ENCODE measurements around the gene EPAS1. TPM values are rescaled to one million over a fixed set of nuclear protein-coding genes. Genes with fewer than 3 reads are reported as not detected.

EPAS1 gene
- total RNA-seq, 2 donors from 2014 or later: 58.4 to 162 TPM

DNA sequence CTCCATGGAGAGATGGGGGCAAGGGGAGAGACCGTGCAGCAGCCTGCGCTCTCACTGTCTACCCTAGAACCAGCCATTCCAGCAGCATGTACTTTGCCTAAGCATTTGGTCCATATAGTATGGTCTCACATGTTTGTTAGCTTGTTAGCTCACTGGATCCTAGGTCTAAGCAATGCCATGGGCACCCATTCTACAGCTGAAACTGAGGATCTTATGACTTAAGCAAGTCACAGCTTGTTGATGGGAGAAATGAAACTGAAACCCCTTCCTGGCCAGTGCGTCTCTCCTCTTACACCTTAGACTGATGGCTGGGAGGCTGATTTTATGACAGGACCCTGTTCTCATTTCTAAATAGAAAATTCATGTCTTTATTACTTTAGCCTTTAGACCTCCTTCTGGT, 90.1 kb downstream of the EPAS1 start:
- DNase-seq (no peak), ATAC-seq (no peak)
- no peaks in the 10 kb centered on the region for H3K9me3 ChIP-seq
- H3K27ac ChIP-seq: no peak overlapping the region
- TF ChIP-seq, protein P1, sequence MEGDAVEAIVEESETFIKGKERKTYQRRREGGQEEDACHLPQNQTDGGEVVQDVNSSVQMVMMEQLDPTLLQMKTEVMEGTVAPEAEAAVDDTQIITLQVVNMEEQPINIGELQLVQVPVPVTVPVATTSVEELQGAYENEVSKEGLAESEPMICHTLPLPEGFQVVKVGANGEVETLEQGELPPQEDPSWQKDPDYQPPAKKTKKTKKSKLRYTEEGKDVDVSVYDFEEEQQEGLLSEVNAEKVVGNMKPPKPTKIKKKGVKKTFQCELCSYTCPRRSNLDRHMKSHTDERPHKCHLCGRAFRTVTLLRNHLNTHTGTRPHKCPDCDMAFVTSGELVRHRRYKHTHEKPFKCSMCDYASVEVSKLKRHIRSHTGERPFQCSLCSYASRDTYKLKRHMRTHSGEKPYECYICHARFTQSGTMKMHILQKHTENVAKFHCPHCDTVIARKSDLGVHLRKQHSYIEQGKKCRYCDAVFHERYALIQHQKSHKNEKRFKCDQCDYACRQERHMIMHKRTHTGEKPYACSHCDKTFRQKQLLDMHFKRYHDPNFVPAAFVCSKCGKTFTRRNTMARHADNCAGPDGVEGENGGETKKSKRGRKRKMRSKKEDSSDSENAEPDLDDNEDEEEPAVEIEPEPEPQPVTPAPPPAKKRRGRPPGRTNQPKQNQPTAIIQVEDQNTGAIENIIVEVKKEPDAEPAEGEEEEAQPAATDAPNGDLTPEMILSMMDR (IDR thresholded peaks at IDR 0.05): no peak
- TF ChIP-seq POLR2A (IDR thresholded peaks at IDR 0.05): no peak
- peaks cover 4 to 16% of the 10 kb centered on the region in 2 donors for H3K36me3 ChIP-seq (replicated peaks in 1 of 2; ENCODE audit: insufficient read depth in 1 of 2, low read depth in 2 of 2)
- H3K27me3 ChIP-seq: no peaks in the 10 kb centered on the region
- WGBS, 2 donors: 57 to 97% methylated on average over 3 of the region's 3 CpGs
- H3K4me3 ChIP-seq: no peak overlapping the region
- H3K4me1 ChIP-seq: no peaks in the 10 kb centered on the region
- intact Hi-C loops (cut with DNase I): no loop called here

GRCh38 chr2:46387886-46388515, 90.8 kb downstream of the EPAS1 start:
- TF ChIP-seq POLR2A (IDR thresholded peaks at IDR 0.05): no peak
- TF ChIP-seq, protein P1 (IDR thresholded peaks at IDR 0.05): no peak
- Histone ChIP-seq H3K27ac (no peak overlapping the region), H3K4me3 (no peak overlapping the region), H3K36me3 (replicated peaks in 1 of 2; ENCODE audit: insufficient read depth in 1 of 2, low read depth in 2 of 2) (peaks cover 4 to 10% of the 10 kb centered on the region in 2 donors), H3K4me1 (no peaks in the 10 kb centered on the region), H3K9me3 (no peaks in the 10 kb centered on the region), H3K27me3 (no peaks in the 10 kb centered on the region)
- ATAC-seq: no peak
- WGBS, 2 donors: 83 to 100% methylated on average over 3 to 5 of the region's 5 CpGs
- no peak for DNase-seq
- intact Hi-C loops (cut with DNase I): no loop called here

DNA sequence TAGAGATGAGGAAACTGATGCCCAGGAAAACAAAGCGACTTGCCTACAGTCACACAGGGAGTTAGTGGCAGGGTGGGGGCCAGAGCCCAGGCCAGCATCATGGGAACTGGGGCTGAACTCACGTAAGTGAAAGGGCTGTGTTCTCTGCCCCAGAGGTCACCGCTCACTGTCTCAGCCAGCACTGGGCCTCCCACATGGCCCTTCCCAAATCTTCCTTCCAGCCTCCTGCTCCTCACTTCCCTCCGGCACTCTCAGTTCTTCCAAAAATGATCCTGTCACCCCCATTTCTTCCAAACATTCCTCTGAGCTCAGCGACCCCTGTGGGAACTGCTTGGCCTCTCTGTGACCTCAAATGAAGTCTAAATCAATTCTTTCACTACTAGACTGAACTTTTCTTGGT, 91.7 kb downstream of the EPAS1 start:
- Histone ChIP-seq H3K36me3 (replicated peaks in 1 of 2; ENCODE audit: insufficient read depth in 1 of 2, low read depth in 2 of 2) (peaks cover 4 to 8% of the 10 kb centered on the region in 2 donors), H3K4me3 (no peak overlapping the region), H3K27me3 (no peaks in the 10 kb centered on the region), H3K27ac (no peak overlapping the region), H3K9me3 (no peaks in the 10 kb centered on the region), H3K4me1 (no peaks in the 10 kb centered on the region)
- DNase-seq (no peak), ATAC-seq (no peak)
- WGBS, 2 donors: 82 to 89% methylated on average over 4 to 5 of the region's 5 CpGs
- intact Hi-C loops (cut with DNase I): no loop called here
- TF ChIP-seq POLR2A (IDR thresholded peaks at IDR 0.05): no peak
- TF ChIP-seq, protein P1 (IDR thresholded peaks at IDR 0.05): no peak

GRCh38 chr2:46389417-46389916, 92.3 kb downstream of the EPAS1 start:
- no peaks in the 10 kb centered on the region for H3K27me3 ChIP-seq
- H3K4me3 ChIP-seq: no peak overlapping the region
- no peaks in the 10 kb centered on the region for H3K9me3 ChIP-seq
- no peaks in the 10 kb centered on the region for H3K4me1 ChIP-seq
- peaks cover 2 to 8% of the 10 kb centered on the region in 2 donors for H3K36me3 ChIP-seq (replicated peaks in 1 of 2; ENCODE audit: insufficient read depth in 1 of 2, low read depth in 2 of 2)
- DNase-seq (no peak), ATAC-seq (no peak)
- 83 to 90% methylated on average over 13 of the region's 13 CpGs for WGBS, 2 donors
- intact Hi-C loops (cut with DNase I): no loop called here
- no peak overlapping the region for H3K27ac ChIP-seq
- TF ChIP-seq, protein P1 (IDR thresholded peaks at IDR 0.05): no peak
- TF ChIP-seq POLR2A (IDR thresholded peaks at IDR 0.05): no peak

- WGBS, 2 donors: 67 to 78% methylated on average over 3 of the region's 3 CpGs
- no peak for ATAC-seq
- Histone ChIP-seq H3K27ac (no peak overlapping the region), H3K9me3 (no peaks in the 10 kb centered on the region), H3K36me3 (replicated peaks in 1 of 2; ENCODE audit: insufficient read depth in 1 of 2, low read depth in 2 of 2) (peaks cover 0 to 8% of the 10 kb centered on the region in 2 donors), H3K4me3 (no peak overlapping the region), H3K27me3 (no peaks in the 10 kb centered on the region), H3K4me1 (no peaks in the 10 kb centered on the region)
- TF ChIP-seq, protein P1 (IDR thresholded peaks at IDR 0.05): no peak
- TF ChIP-seq POLR2A (IDR thresholded peaks at IDR 0.05): no peak
- intact Hi-C loops (cut with DNase I): no loop called here
- DNase-seq: no peak
These were observed 92.8 kb downstream of the EPAS1 start for GRCh38 chr2:46390036-46390435.
